Measurements from ENCODE around the gene ZBTB7A. TPM values are rescaled to one million over a fixed set of nuclear protein-coding genes. Genes with fewer than 3 reads are reported as not detected.

Gene ZBTB7A
- total RNA-seq, 1 donor = 42.7 TPM

- no peak overlapping the region for H3K27ac ChIP-seq (ENCODE audit: low read depth, low read length)
- no peaks in the 10 kb centered on the region for H3K9me3 ChIP-seq (ENCODE audit: low read depth, low read length)
- H3K27me3 ChIP-seq (ENCODE audit: insufficient read depth, low read length) = no peaks in the 10 kb centered on the region
- TF ChIP-seq CTCF (IDR thresholded peaks at IDR 0.05; ENCODE audit: extremely low read depth, low read depth, low read length) = no peak
- H3K4me3 ChIP-seq (ENCODE audit: insufficient read depth, low read length) = no peak overlapping the region
- H4K20me1 ChIP-seq (ENCODE audit: insufficient read depth, low read length) = peaks cover 30% of the 10 kb centered on the region
- no peaks in the 10 kb centered on the region for H3K4me1 ChIP-seq (ENCODE audit: insufficient read depth, low read length)
- H3K79me2 ChIP-seq (ENCODE audit: insufficient read depth, low read length) = peaks cover 19% of the 10 kb centered on the region
- peaks cover 40% of the 10 kb centered on the region for H3K36me3 ChIP-seq (ENCODE audit: insufficient read depth, low read length)
- no peak overlapping the region for H3K4me2 ChIP-seq (ENCODE audit: insufficient read depth, low read length)
- DNase-seq (ENCODE audit: insufficient read length, low spot score, missing footprints) = no peak
- no peak overlapping the region for H2AFZ ChIP-seq (ENCODE audit: low read length)
These were observed 31.1 kb downstream of the ZBTB7A start for GRCh38 chr19:4035582-4035981.

GRCh38 chr19:4035018-4035566 lies 31.6 kb downstream of the ZBTB7A start:
- H3K27me3 ChIP-seq (ENCODE audit: insufficient read depth, low read length) = no peaks in the 10 kb centered on the region
- H3K4me2 ChIP-seq (ENCODE audit: insufficient read depth, low read length) = no peak overlapping the region
- no peak for TF ChIP-seq CTCF (IDR thresholded peaks at IDR 0.05; ENCODE audit: extremely low read depth, low read depth, low read length)
- no peak overlapping the region for H3K27ac ChIP-seq (ENCODE audit: low read depth, low read length)
- no peak overlapping the region for H3K4me3 ChIP-seq (ENCODE audit: insufficient read depth, low read length)
- DNase-seq (ENCODE audit: insufficient read length, low spot score, missing footprints) = no peak
- no peak overlapping the region for H2AFZ ChIP-seq (ENCODE audit: low read length)
- peaks cover 25% of the 10 kb centered on the region for H4K20me1 ChIP-seq (ENCODE audit: insufficient read depth, low read length)
- H3K9me3 ChIP-seq (ENCODE audit: low read depth, low read length) = no peaks in the 10 kb centered on the region
- peaks cover 40% of the 10 kb centered on the region for H3K36me3 ChIP-seq (ENCODE audit: insufficient read depth, low read length)
- peaks cover 14% of the 10 kb centered on the region for H3K79me2 ChIP-seq (ENCODE audit: insufficient read depth, low read length)
- H3K4me1 ChIP-seq (ENCODE audit: insufficient read depth, low read length) = no peaks in the 10 kb centered on the region

GRCh38 chr19:4034048-4035017 lies 32.4 kb downstream of the ZBTB7A start:
- no peak overlapping the region for H3K4me3 ChIP-seq (ENCODE audit: insufficient read depth, low read length)

More at GRCh38 chr19:4034048-4035017, 32.4 kb downstream of the ZBTB7A start:
- Histone ChIP-seq H3K9me3 (ENCODE audit: low read depth, low read length) (no peaks in the 10 kb centered on the region), H3K36me3 (ENCODE audit: insufficient read depth, low read length) (peaks cover 40% of the 10 kb centered on the region), H4K20me1 (ENCODE audit: insufficient read depth, low read length) (peaks cover 21% of the 10 kb centered on the region), H3K79me2 (ENCODE audit: insufficient read depth, low read length) (peaks cover 10% of the 10 kb centered on the region), H3K27me3 (ENCODE audit: insufficient read depth, low read length) (no peaks in the 10 kb centered on the region), H3K4me2 (ENCODE audit: insufficient read depth, low read length) (no peak overlapping the region), H2AFZ (ENCODE audit: low read length) (no peak overlapping the region), H3K27ac (ENCODE audit: low read depth, low read length) (no peak overlapping the region), H3K4me1 (ENCODE audit: insufficient read depth, low read length) (no peaks in the 10 kb centered on the region)
- DNase-seq (ENCODE audit: insufficient read length, low spot score, missing footprints) = no peak
- TF ChIP-seq CTCF (IDR thresholded peaks at IDR 0.05; ENCODE audit: extremely low read depth, low read depth, low read length) = no peak
